Thyroid gland (tissue), 4 donors: ENCODE data around the gene CETN3.

Experiments used
- POLR2A ChIP-seq, 2 donors: fragments of 450-650 bp; IDR thresholded peaks; one replicate each; pipeline ENCODE4 v1.6.1; 2017; ENCODE audit warnings: antibody characterized with exemption in 2 of 2, mild to moderate bottlenecking in 2 of 2, moderate library complexity in 1 of 2
- TF ChIP-seq, protein P1 (sequence below), 6 experiments: fragments of 200-600 bp in 3 of 6; fragments of 450-650 bp in 3 of 6; sonication (generic) in 3 of 6; IDR thresholded peaks; one replicate each; pipeline ENCODE4 v1.5.1; 2016 to 2019; ENCODE audit warnings: antibody characterized with exemption in 6 of 6, mild to moderate bottlenecking in 2 of 6, inconsistent platforms in 1 of 6, moderate library complexity in 1 of 6

- TF ChIP-seq POLR2A (IDR thresholded peaks at IDR 0.05): no peak
- TF ChIP-seq, protein P1, sequence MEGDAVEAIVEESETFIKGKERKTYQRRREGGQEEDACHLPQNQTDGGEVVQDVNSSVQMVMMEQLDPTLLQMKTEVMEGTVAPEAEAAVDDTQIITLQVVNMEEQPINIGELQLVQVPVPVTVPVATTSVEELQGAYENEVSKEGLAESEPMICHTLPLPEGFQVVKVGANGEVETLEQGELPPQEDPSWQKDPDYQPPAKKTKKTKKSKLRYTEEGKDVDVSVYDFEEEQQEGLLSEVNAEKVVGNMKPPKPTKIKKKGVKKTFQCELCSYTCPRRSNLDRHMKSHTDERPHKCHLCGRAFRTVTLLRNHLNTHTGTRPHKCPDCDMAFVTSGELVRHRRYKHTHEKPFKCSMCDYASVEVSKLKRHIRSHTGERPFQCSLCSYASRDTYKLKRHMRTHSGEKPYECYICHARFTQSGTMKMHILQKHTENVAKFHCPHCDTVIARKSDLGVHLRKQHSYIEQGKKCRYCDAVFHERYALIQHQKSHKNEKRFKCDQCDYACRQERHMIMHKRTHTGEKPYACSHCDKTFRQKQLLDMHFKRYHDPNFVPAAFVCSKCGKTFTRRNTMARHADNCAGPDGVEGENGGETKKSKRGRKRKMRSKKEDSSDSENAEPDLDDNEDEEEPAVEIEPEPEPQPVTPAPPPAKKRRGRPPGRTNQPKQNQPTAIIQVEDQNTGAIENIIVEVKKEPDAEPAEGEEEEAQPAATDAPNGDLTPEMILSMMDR (IDR thresholded peaks at IDR 0.05): no peak
Measured at GRCh38 chr5:90381213-90381929, 28.2 kb downstream of the CETN3 start.
